SK-N-SH (cell line): ENCODE measurements around the gene KLHL22. TPM values are rescaled to one million over a fixed set of nuclear protein-coding genes. Genes with fewer than 3 reads are reported as not detected.
"Not testable (repeated sequence)": the region's sequence is repeated elsewhere in the genome, so short reads cannot be mapped to it uniquely, and the experiment has no call there.

ENCODE experiments used
- CTCF ChIA-PET: fragments of 300-600, 350-600 bp; formaldehyde crosslinking; extraction: SDS; loops from one replicate; lab custom pipeline; 2021; lab: Yijun Ruan, JAX
- POLR2A ChIA-PET: fragments of 350-600 bp; sonication (Branson Sonifier 250); formaldehyde crosslinking; extraction: SDS; loops from one replicate; lab custom pipeline; 2020; ENCODE audit warnings: antibody characterized with exemption, inconsistent platforms; lab: Yijun Ruan, JAX
- DNase-seq: peaks from one replicate; pipeline ENCODE4 v3.0.0; 2012
- H2AFZ ChIP-seq: fragments of 200-600 bp; sonication (generic); 2 replicates; pipeline ENCODE4 v1.8.1; 2016; ENCODE audit warnings: antibody characterized with exemption, mild to moderate bottlenecking, low read depth
- H3F3A ChIP-seq: fragments of 200-600 bp; sonication (generic); replicated peaks from 2 replicates; pipeline ENCODE3; 2016; ENCODE audit warnings: antibody characterized with exemption, mild to moderate bottlenecking; ENCODE audit not compliant: insufficient read depth
- H3K27ac ChIP-seq, 2 experiments: fragments of 200-500 bp in 1 of 2; fragments of 200-600 bp in 1 of 2; sonication (Bioruptor generic) in 1 of 2; sonication (generic), shearing (Covaris generic) in 1 of 2; 2 replicates each; pipeline versions ENCODE4 v1.5.1 to v1.6.1; 2014 to 2016; ENCODE audit warnings: low read depth in 2 of 2, inconsistent platforms in 1 of 2, low read length in 1 of 2, mild to moderate bottlenecking in 1 of 2, mixed read lengths in 1 of 2
- H3K27me3 ChIP-seq: fragments of 200-600 bp; sonication (generic), shearing (Covaris generic); 2 replicates; pipeline ENCODE4 v1.6.1; 2016; ENCODE audit warnings: mixed run types; ENCODE audit not compliant: insufficient read depth
- H3K36me3 ChIP-seq, 2 experiments: fragments of 200-500 bp in 1 of 2; fragments of 200-600 bp in 1 of 2; sonication (Bioruptor generic) in 1 of 2; sonication (generic) in 1 of 2; replicated peaks in 1 of 2; 2 replicates each; pipeline versions ENCODE3 to v1.5.1; 2014 to 2016; ENCODE audit warnings: low read length in 1 of 2, mild to moderate bottlenecking in 1 of 2; ENCODE audit not compliant: insufficient read depth in 2 of 2, control insufficient read depth in 1 of 2
- H3K4me1 ChIP-seq, 2 experiments: fragments of 200-500 bp in 1 of 2; fragments of 200-600 bp in 1 of 2; sonication (Bioruptor generic) in 1 of 2; sonication (generic), shearing (Covaris generic) in 1 of 2; 2 replicates each; pipeline versions ENCODE4 v1.5.1 to v1.6.1; 2014 to 2016; ENCODE audit warnings: low read depth in 1 of 2, low read length in 1 of 2, mixed run types in 1 of 2; ENCODE audit not compliant: insufficient read depth in 2 of 2, control insufficient read depth in 1 of 2
- H3K4me2 ChIP-seq: fragments of 200-600 bp; sonication (generic), shearing (Covaris generic); 2 replicates; pipeline ENCODE4 v1.6.1; 2017; ENCODE audit warnings: mixed run types
- H3K4me3 ChIP-seq, 2 experiments: fragments of 200-500 bp in 1 of 2; fragments of 200-600 bp in 1 of 2; sonication (Bioruptor generic) in 1 of 2; sonication (generic), shearing (Covaris generic) in 1 of 2; 2 replicates each; pipeline versions ENCODE4 v1.5.1 to v1.8.1; 2014 to 2016; ENCODE audit warnings: low read depth in 2 of 2, inconsistent platforms in 1 of 2, low read length in 1 of 2, mild to moderate bottlenecking in 1 of 2, mixed read lengths in 1 of 2, moderate library complexity in 1 of 2
- H3K79me2 ChIP-seq: fragments of 200-600 bp; sonication (generic); 2 replicates; pipeline ENCODE4 v1.8.1; 2017; ENCODE audit warnings: mild to moderate bottlenecking; ENCODE audit not compliant: insufficient read depth
- H3K9ac ChIP-seq: fragments of 200-600 bp; sonication (generic); 2 replicates; pipeline ENCODE4 v1.6.1; 2017; ENCODE audit warnings: mixed run types
- H3K9me2 ChIP-seq: fragments of 200-600 bp; sonication (generic); 2 replicates; pipeline ENCODE4 v1.6.1; 2017; ENCODE audit warnings: mixed run types
- H3K9me3 ChIP-seq: fragments of 200-600 bp; sonication (generic); 2 replicates; pipeline ENCODE4 v1.6.1; 2017; ENCODE audit warnings: mixed run types, mild to moderate bottlenecking, moderate library complexity
- H4K20me1 ChIP-seq: fragments of 200-600 bp; sonication (generic); 2 replicates; pipeline ENCODE4 v1.6.1; 2017; ENCODE audit warnings: mild to moderate bottlenecking, mixed run types; ENCODE audit not compliant: insufficient read depth
- CTCF ChIP-seq: fragments of 200-600 bp; sonication (generic); IDR thresholded peaks from 2 replicates; pipeline ENCODE4 v1.6.1; 2017; ENCODE audit warnings: antibody characterized with exemption, mild to moderate bottlenecking, moderate library complexity
- FOXJ3 ChIP-seq: sonication (generic); formaldehyde crosslinking; IDR thresholded peaks from 2 replicates; pipeline ENCODE4 v1.5.1; 2020; ENCODE audit warnings: mild to moderate bottlenecking, missing genetic modification reagents
- FOXM1 ChIP-seq: IDR thresholded peaks from 2 replicates; pipeline ENCODE4 v1.4.0; 2012; ENCODE audit warnings: low read depth, mild to moderate bottlenecking
- GABPA ChIP-seq: IDR thresholded peaks from 2 replicates; pipeline ENCODE4 v1.4.0; 2012; ENCODE audit warnings: low read depth, mild to moderate bottlenecking
- NRF1 ChIP-seq: IDR thresholded peaks from 2 replicates; pipeline ENCODE4 v1.6.1; 2012; ENCODE audit warnings: low read depth, mild to moderate bottlenecking, low read length
- RFX5 ChIP-seq: IDR thresholded peaks from 2 replicates; pipeline ENCODE4 v1.6.1; 2012; ENCODE audit warnings: mild to moderate bottlenecking, improper control_type of control experiment, low read length
- RXRA ChIP-seq: IDR thresholded peaks from 2 replicates; pipeline ENCODE4 v1.4.0; 2012; ENCODE audit warnings: low read depth, mild to moderate bottlenecking, borderline replicate concordance
- TAF1 ChIP-seq: IDR thresholded peaks from 2 replicates; pipeline ENCODE4 v1.6.1; 2012; ENCODE audit warnings: low read depth, mild to moderate bottlenecking, low read length, moderate library complexity, borderline replicate concordance
- TCF12 ChIP-seq: IDR thresholded peaks from 2 replicates; pipeline ENCODE4 v1.4.0; 2012
- TEAD4 ChIP-seq: IDR thresholded peaks from 2 replicates; pipeline ENCODE4 v1.4.0; 2012; ENCODE audit warnings: mild to moderate bottlenecking, borderline replicate concordance; ENCODE audit not compliant: insufficient read depth
- USF1 ChIP-seq: IDR thresholded peaks from 2 replicates; pipeline ENCODE4 v1.4.0; 2012; ENCODE audit warnings: low read depth, borderline replicate concordance
- WGBS: methylation state at CpG from one replicate; pipeline ENCODE4 v1.1.6; 2017; ENCODE audit warnings: low lambda C conversion rate; 5-methylcytosine and 5-hydroxymethylcytosine counted together
- polyA plus RNA-seq, 3 experiments: library from polyadenylated mRNA; depleted of rRNA; stranded (reverse); fragments of >200 nt; gene quantifications; 2 replicates each; pipeline ENCODE4 v1.2.3, GENCODE V29; 2012
- TF ChIP-seq, protein P1 (sequence below): IDR thresholded peaks from 2 replicates; pipeline ENCODE4 v1.6.1; 2012; ENCODE audit warnings: mild to moderate bottlenecking, low read depth, low read length, moderate library complexity

The KLHL22 gene
- polyA plus RNA-seq, 1 of the 3 experiments (the other 2 are of a cell fraction), result 26.5 TPM

DNA sequence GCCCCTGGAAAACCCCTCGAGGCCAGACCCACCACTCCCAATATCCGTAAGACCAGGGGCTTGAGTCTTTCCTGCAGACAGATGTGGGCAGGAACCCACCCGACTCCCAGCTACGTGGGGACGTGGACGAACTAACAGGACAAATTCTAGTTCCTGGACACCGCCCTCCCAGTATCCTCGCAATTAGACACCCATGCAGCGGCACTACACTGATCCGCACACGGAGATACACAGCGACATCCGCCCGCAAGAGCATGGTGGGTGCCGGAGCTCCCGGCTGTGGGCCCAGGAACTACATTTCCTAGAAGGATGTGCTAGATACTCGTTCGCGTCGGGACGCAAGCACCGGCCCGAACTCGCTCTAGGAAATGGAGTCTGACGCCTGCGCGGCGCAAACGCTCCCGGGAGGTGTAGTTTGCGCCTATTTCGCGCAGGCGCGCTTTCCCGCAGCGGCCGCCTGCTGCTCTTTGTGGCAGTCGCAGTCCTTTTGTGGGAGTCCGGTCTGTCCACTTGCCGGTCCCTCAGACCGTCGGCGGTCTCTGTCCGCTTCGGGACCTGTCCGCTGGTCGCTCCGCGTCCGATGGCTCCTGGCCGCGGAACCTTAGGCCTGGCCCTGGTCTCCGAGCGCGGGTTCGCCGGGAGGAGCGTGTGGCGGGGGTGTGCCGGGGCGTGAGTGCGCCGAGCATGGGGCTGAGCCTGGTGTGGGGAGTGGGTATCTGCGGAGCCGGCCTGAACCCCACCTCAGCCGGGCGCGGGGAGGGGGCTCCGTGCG, 101.7 kb downstream of the KLHL22 start, which contains the start of gene ZNF74 (continued):
- TF ChIP-seq, protein P1, sequence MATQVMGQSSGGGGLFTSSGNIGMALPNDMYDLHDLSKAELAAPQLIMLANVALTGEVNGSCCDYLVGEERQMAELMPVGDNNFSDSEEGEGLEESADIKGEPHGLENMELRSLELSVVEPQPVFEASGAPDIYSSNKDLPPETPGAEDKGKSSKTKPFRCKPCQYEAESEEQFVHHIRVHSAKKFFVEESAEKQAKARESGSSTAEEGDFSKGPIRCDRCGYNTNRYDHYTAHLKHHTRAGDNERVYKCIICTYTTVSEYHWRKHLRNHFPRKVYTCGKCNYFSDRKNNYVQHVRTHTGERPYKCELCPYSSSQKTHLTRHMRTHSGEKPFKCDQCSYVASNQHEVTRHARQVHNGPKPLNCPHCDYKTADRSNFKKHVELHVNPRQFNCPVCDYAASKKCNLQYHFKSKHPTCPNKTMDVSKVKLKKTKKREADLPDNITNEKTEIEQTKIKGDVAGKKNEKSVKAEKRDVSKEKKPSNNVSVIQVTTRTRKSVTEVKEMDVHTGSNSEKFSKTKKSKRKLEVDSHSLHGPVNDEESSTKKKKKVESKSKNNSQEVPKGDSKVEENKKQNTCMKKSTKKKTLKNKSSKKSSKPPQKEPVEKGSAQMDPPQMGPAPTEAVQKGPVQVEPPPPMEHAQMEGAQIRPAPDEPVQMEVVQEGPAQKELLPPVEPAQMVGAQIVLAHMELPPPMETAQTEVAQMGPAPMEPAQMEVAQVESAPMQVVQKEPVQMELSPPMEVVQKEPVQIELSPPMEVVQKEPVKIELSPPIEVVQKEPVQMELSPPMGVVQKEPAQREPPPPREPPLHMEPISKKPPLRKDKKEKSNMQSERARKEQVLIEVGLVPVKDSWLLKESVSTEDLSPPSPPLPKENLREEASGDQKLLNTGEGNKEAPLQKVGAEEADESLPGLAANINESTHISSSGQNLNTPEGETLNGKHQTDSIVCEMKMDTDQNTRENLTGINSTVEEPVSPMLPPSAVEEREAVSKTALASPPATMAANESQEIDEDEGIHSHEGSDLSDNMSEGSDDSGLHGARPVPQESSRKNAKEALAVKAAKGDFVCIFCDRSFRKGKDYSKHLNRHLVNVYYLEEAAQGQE, result no peak; the same call in 1 of the 2 replicates
- 0 out of 2 replicates have a peak, but pooled peaks have one; percentile 38 for TF ChIP-seq FOXJ3
- peak; percentile 67 for TF ChIP-seq TAF1
- no peak for TF ChIP-seq TEAD4
- TF ChIP-seq NRF1, result peak; percentile 93
- TF ChIP-seq RXRA, result no peak
- TF ChIP-seq USF1, result no peak
- no peak for TF ChIP-seq CTCF
- no peak for TF ChIP-seq RFX5
- no peak for TF ChIP-seq TCF12

GRCh38 chr22:20392983-20393704, 102.5 kb downstream of the KLHL22 start:
- H3K4me1 ChIP-seq, result peaks cover 7 to 18% of the 10 kb centered on the region in 2 experiments; a peak in 3 of 4 replicates
- POLR2A ChIA-PET, result interaction anchor here (0.6 to 2.0 kb wide), 3 partner anchors 11 to 236 kb away, joined by 3 to 10 read pairs (median 3); partner anchors contain the start of gene DGCR6L
- no peak for DNase-seq
- H4K20me1 ChIP-seq, result no peaks in the 10 kb centered on the region; the same call in 1 of the 2 replicates
- H3K27me3 ChIP-seq, result peaks cover 1% of the 10 kb centered on the region; the same call in 1 of the 2 replicates
- TF ChIP-seq FOXM1, result no peak
- no peak for TF ChIP-seq GABPA
- TF ChIP-seq, all 33 proteins: peak for 0
- peak overlapping the region; percentile 77; the same call in 1 of the 2 replicates for H3K9ac ChIP-seq
- WGBS, result 98% methylated on average over 9 of the region's 23 CpGs
- H3K9me3 ChIP-seq, result no peaks in the 10 kb centered on the region
- peak overlapping the region; percentile 42 to 88; a peak in 3 of 4 replicates for H3K27ac ChIP-seq
- H3K4me3 ChIP-seq, result peak overlapping the region; percentile 78 to 82
- H3F3A ChIP-seq, result no peaks in the 10 kb centered on the region
- CTCF ChIA-PET, result interaction anchor here (0.7 to 1.9 kb wide), 4 partner anchors 11 to 238 kb away, joined by 3 to 12 read pairs (median 4); no protein-coding TSS in a partner anchor
- peak overlapping the region; percentile 82 for H3K4me2 ChIP-seq
- H2AFZ ChIP-seq, result peak overlapping the region; percentile 92
- H3K79me2 ChIP-seq, result peaks cover 22% of the 10 kb centered on the region
- H3K36me3 ChIP-seq, result no peaks in the 10 kb centered on the region
- H3K9me2 ChIP-seq, result no peaks in the 10 kb centered on the region

- H3K4me3 ChIP-seq, H3K27me3 ChIP-seq, H3K9me3 ChIP-seq, H4K20me1 ChIP-seq, POLR2A ChIA-PET, DNase-seq, H3K9me2 ChIP-seq, H3K27ac ChIP-seq, H3F3A ChIP-seq, H3K9ac ChIP-seq, H3K36me3 ChIP-seq, H2AFZ ChIP-seq, H3K4me2 ChIP-seq: not testable (repeated sequence)
- Histone ChIP-seq H3K79me2 (peaks cover 18% of the 10 kb centered on the region), H3K4me1 (peaks cover 7 to 18% of the 10 kb centered on the region in 2 experiments; a peak in 3 of 4 replicates)
- WGBS, result 97% methylated on average over 10 of the region's 53 CpGs
- CTCF ChIA-PET, result interaction anchor here (1.4 to 1.9 kb wide), 2 partner anchors 26 to 64 kb away, joined by 5 to 12 read pairs; no protein-coding TSS in a partner anchor
Measured at GRCh38 chr22:20392365-20392881, 103.2 kb downstream of the KLHL22 start.
